Naive B cell (primary cell): Measurements from ENCODE around the gene MLC1. TPM values are rescaled to one million over a fixed set of nuclear protein-coding genes. Genes with fewer than 3 reads are reported as not detected.

Experiments
- ATAC-seq, 2 donors: fragments of 150-1000 bp; cut with Tn5 transposase; 2 replicates each; pipeline ENCODE4 v1.10.0; 2021; ENCODE audit warnings: low read depth in 2 of 2, mild to moderate bottlenecking in 2 of 2, moderate library complexity in 2 of 2
- DNase-seq: peaks from one replicate; pipeline ENCODE4 v3.0.0; 2022
- H3K27ac Mint-ChIP-seq, 6 donors: one replicate each; pipeline ENCODE4 v1.8.0; 2020 to 2022; ENCODE audit warnings: mild to moderate bottlenecking in 6 of 6, mixed read lengths in 6 of 6, moderate library complexity in 5 of 6, inconsistent platforms in 2 of 6
- H3K27me3 Mint-ChIP-seq, 3 donors: one replicate each; pipeline ENCODE4 v1.8.0; 2021 to 2022; ENCODE audit warnings: mixed read lengths in 3 of 3, mild to moderate bottlenecking in 1 of 3
- H3K36me3 Mint-ChIP-seq, 2 donors: one replicate each; pipeline ENCODE4 v1.8.0; 2020 to 2022; ENCODE audit warnings: mixed read lengths in 2 of 2, inconsistent platforms in 1 of 2, mild to moderate bottlenecking in 1 of 2
- H3K4me1 Mint-ChIP-seq, 3 donors: one replicate each; pipeline ENCODE4 v1.8.0; 2020 to 2022; ENCODE audit warnings: mixed read lengths in 3 of 3, inconsistent platforms in 1 of 3, mild to moderate bottlenecking in 1 of 3, moderate library complexity in 1 of 3
- H3K4me3 Mint-ChIP-seq, 8 donors: one replicate each; pipeline ENCODE4 v1.8.0; 2020 to 2022; ENCODE audit warnings: mild to moderate bottlenecking in 8 of 8, mixed read lengths in 8 of 8, moderate library complexity in 8 of 8, inconsistent platforms in 2 of 8
- H3K9me3 Mint-ChIP-seq, 7 donors: one replicate each; pipeline ENCODE4 v1.8.0; 2020 to 2022; ENCODE audit warnings: mixed read lengths in 7 of 7, mild to moderate bottlenecking in 5 of 7, inconsistent platforms in 2 of 7, moderate library complexity in 1 of 7
- polyA plus RNA-seq, 6 donors: library from polyadenylated mRNA; unstranded; fragments of 300-500 nt; fragmentation: Illumina TruSeq; gene quantifications; one replicate each; pipeline ENCODE4 v1.2.3, GENCODE V29; 2021; ENCODE audit warnings: low read depth in 6 of 6

MLC1 gene
- polyA plus RNA-seq, 6 donors from 2014 or later, result 0.09 to 0.44 (median 0.15) TPM; not detected in 3

- peaks cover 0 to 2% (median 0%) of the 10 kb centered on the region in 7 donors for H3K9me3 Mint-ChIP-seq
- ATAC-seq (no peak), DNase-seq (no peak)
- no peak overlapping the region for H3K4me3 Mint-ChIP-seq
- no peak overlapping the region for H3K27ac Mint-ChIP-seq
- H3K36me3 Mint-ChIP-seq, result no peaks in the 10 kb centered on the region
- H3K27me3 Mint-ChIP-seq, result peaks cover 15 to 39% (median 20%) of the 10 kb centered on the region in 3 donors
- peaks cover 0 to 4% (median 2%) of the 10 kb centered on the region in 3 donors for H3K4me1 Mint-ChIP-seq
These were observed 39.8 kb downstream of the MLC1 start for GRCh38 chr22:50045211-50046018.

DNA sequence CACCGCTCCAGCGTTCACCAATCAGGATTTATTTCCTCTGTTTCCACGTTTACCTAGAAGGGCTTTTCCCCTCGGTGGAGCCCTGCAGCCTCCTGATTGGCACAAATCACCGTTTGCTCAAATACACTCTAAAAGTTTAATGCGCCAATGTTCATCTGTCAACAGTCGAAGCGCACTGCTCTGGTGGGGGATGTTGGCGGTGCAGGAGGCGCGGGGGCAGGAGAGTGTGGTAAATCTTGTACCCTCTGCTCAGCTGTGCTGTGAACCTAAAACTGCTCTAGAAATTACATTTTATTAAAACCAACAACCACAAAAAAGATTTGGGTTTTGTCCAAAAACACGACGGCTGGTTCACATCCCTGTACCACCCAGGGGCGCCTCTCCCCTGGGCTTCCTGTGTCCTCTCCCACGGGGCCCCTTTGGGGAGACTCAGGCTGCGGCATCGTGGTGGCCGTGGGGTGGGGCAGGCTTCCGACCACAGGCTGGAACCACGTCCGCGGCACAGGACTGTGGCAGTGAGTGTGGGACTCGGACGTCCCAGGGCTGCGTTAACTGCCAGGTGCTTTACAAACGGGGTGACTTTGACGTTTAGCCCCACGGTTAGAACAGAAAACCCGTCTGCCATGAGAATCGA lies 40.6 kb downstream of the MLC1 start:
- Mint-ChIP-seq H3K4me1 (peaks cover 0 to 4% (median 2%) of the 10 kb centered on the region in 3 donors), H3K9me3 (peaks cover 0 to 2% (median under 1%) of the 10 kb centered on the region in 7 donors), H3K27me3 (peaks cover 15 to 35% (median 20%) of the 10 kb centered on the region in 3 donors), H3K4me3 (no peak overlapping the region), H3K27ac (peak overlapping the region in 1 of 6 donors; percentile 78), H3K36me3 (no peaks in the 10 kb centered on the region)
- no peak for DNase-seq
- ATAC-seq, result no peak

- peaks cover 0 to 18% (median 13%) of the 10 kb centered on the region in 7 donors for H3K9me3 Mint-ChIP-seq
- H3K4me3 Mint-ChIP-seq, result no peak overlapping the region
- peaks cover 0 to 4% of the 10 kb centered on the region in 2 donors for H3K36me3 Mint-ChIP-seq
- H3K27me3 Mint-ChIP-seq, result peaks cover 15 to 44% (median 20%) of the 10 kb centered on the region in 3 donors
- no peak overlapping the region for H3K27ac Mint-ChIP-seq
- ATAC-seq, result no peak
- H3K4me1 Mint-ChIP-seq, result peaks cover 0 to 4% (median 2%) of the 10 kb centered on the region in 3 donors
- no peak for DNase-seq
These were observed 43.7 kb downstream of the MLC1 start for GRCh38 chr22:50041361-50042065.

DNA sequence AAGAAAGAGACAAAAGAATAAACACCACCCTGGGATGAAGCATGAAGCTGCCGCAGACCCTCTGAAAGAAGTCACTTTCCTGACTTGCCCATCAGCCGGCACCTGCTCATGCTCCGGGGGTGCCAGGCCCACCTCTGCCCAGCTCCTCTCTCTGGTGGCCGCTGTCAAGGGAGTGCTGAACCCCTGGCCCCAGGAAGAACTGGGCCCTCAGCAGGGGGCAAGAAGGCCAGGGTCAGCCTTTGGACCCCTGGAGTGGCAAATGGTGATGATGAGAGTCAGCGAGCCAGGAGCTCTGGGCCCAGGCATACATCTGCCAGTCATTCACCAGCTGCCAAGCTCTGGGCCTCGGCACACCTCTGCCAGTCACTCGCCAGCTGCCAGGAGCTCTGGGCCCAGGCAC lies 44.5 kb downstream of the MLC1 start:
- H3K9me3 Mint-ChIP-seq, result peaks cover 0 to 18% (median 13%) of the 10 kb centered on the region in 7 donors
- H3K27ac Mint-ChIP-seq, result no peak overlapping the region
- ATAC-seq (no peak), DNase-seq (no peak)
- H3K4me1 Mint-ChIP-seq, result peaks cover 0 to 4% (median 2%) of the 10 kb centered on the region in 3 donors
- peaks cover 15 to 40% (median 20%) of the 10 kb centered on the region in 3 donors for H3K27me3 Mint-ChIP-seq
- H3K36me3 Mint-ChIP-seq, result peaks cover 0 to 4% of the 10 kb centered on the region in 2 donors
- H3K4me3 Mint-ChIP-seq, result no peak overlapping the region

GRCh38 chr22:50039669-50040443 lies 45.4 kb downstream of the MLC1 start:
- H3K36me3 Mint-ChIP-seq, result peaks cover 0 to 4% of the 10 kb centered on the region in 2 donors
- no peak for ATAC-seq
- H3K4me1 Mint-ChIP-seq, result peaks cover 2 to 9% (median 2%) of the 10 kb centered on the region in 3 donors
- H3K27me3 Mint-ChIP-seq, result peaks cover 15 to 42% (median 23%) of the 10 kb centered on the region in 3 donors
- no peak overlapping the region for H3K4me3 Mint-ChIP-seq
- H3K27ac Mint-ChIP-seq, result no peak overlapping the region
- no peak for DNase-seq
- peaks cover 0 to 18% (median 13%) of the 10 kb centered on the region in 7 donors for H3K9me3 Mint-ChIP-seq

- Mint-ChIP-seq H3K4me3 (no peak overlapping the region), H3K27ac (no peak overlapping the region), H3K4me1 (peaks cover 0 to 14% (median 5%) of the 10 kb centered on the region in 3 donors), H3K36me3 (peaks cover 0 to 4% of the 10 kb centered on the region in 2 donors), H3K9me3 (peaks cover 0 to 18% (median 13%) of the 10 kb centered on the region in 7 donors), H3K27me3 (peaks cover 0 to 43% (median 12%) of the 10 kb centered on the region in 3 donors)
- DNase-seq (no peak), ATAC-seq (peak in 1 of 2 donors; percentile 26)
These were observed 49.1 kb downstream of the MLC1 start for GRCh38 chr22:50035976-50036724.

DNA sequence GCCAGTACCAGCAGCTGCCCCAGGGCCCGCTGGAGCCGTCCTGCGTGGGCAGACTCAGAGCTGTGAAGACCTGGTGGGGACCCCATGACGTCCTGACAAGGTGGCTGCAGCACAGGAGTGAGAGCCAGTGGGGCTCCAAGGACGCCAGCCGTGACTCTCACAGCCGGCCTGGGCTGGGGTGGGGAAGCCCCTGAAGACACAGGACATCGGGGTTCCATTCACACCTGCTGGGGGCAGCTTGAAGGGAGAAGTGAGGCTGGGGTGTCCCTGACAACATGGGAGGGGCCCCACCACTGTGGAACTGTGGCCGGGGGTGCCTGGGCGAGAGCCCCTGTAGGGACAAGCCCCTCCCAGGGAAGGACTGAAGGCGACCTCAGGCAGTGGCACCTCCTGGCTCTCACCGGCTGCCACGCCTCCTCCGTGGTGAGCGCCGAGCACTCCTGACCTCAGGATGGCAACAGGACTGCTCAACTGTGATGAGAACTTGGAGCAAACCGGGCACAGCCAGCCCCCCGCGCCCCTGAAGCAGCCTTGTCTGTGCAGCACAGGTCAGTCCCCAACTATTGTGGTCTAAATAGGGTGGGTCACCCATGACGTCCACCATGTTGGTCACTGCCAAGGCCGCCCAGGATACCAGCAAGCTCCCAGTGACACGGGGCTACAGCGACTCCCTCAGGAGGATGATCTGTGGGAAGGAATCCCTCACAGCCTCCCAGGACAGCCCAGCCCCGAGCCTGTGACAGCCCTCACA lies 49.9 kb downstream of the MLC1 start:
- ATAC-seq, result peak; percentile 7 to 13
- H3K27me3 Mint-ChIP-seq, result peaks cover 0 to 40% (median 12%) of the 10 kb centered on the region in 3 donors

DNA sequence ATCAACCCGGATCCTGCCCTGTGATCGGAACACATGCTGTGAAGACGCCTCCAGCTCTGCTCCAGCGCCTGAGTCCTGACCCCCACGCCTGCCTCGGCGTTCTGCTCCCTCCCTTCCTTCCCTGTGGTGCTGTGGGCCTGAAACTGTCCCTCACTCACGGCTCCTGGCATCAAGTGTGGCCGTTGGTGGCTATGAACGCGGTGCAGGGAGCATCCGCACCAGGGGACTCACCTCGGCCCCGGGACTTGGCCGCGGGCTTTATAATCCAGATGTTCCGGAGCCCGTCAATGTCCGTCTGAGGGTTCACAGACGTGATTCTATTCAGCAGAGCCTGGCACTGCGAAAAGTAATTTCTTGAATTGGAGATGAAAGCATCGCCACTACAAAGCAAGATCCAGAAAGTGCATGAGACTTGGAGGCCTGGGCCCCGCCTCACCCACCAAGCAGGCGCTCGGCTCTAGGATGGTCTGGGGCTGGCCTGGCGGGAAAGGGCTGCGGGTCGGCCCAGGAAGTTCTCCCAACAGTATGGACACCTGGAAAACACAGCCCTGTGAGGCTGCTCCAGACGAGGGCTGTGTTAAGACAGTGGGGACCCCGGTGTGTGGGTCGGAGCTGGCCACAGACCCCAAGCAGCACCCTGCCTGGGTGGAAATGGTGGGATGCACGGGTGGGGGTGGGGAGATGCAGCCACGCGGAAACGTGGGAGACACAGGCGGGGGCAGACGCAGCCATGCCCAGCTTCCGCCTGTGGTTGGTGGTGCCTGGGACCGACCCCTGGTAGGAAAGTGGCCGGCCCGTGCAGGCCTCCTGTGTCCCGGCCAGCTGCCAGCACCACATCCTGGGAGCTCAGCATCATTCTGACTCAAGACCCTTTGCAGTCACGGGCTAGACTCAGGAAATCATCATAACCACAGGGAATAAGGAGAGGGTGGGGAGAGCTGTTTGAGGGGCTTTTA lies 50.8 kb downstream of the MLC1 start:
- Mint-ChIP-seq H3K4me3 (no peak overlapping the region), H3K27ac (peak overlapping the region in 3 of 6 donors; percentile 68 to 94 (median 78)), H3K27me3 (peaks cover 0 to 40% (median 12%) of the 10 kb centered on the region in 3 donors), H3K4me1 (peaks cover 1 to 14% (median 5%) of the 10 kb centered on the region in 3 donors), H3K9me3 (peaks cover 0 to 15% (median 11%) of the 10 kb centered on the region in 7 donors), H3K36me3 (peaks cover 0 to 4% of the 10 kb centered on the region in 2 donors)
- DNase-seq (no peak), ATAC-seq (peak in 1 of 2 donors; percentile 10)

More for the DNA sequence above, 49.9 kb downstream of the MLC1 start:
- peaks cover 0 to 4% of the 10 kb centered on the region in 2 donors for H3K36me3 Mint-ChIP-seq
- peak overlapping the region in 3 of 6 donors; percentile 68 to 94 (median 78) for H3K27ac Mint-ChIP-seq
- H3K4me1 Mint-ChIP-seq, result peaks cover 0 to 14% (median 5%) of the 10 kb centered on the region in 3 donors
- no peak overlapping the region for H3K4me3 Mint-ChIP-seq
- peaks cover 0 to 18% (median 13%) of the 10 kb centered on the region in 7 donors for H3K9me3 Mint-ChIP-seq
- DNase-seq, result no peak

DNA sequence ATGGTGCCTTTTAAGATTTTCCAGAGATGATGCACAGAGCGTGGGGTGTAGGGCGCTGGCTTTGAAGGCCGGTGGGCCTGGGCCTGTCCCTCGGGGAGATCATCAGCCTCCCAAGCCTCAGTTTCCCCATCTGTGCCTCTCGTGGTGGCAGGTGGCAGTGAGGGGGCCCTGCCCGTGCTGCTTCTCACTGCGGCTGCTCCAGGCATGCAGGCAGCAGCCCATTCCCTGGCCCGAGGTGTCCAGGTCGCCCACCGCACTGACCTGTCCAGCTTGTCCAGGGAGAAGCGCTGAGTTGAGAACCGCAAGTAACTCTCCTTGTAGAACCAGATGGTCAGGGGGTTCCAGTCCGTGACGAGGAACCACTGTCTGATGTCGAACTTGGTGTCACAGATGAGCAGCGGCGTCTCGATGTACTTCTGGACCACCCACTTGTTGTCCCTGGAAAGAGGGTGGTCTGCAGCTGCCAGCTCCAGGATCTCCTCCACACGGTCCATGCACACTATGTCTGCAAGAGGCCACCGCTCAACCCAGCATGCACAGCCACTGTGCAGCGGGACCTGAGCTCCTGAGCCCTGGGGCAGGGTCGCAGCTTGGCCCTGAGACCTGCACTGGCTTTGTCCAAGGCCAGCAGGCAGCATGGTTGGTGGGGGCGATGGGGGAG lies 52.2 kb downstream of the MLC1 start:
- H3K27ac Mint-ChIP-seq, result no peak overlapping the region
- H3K9me3 Mint-ChIP-seq, result peaks cover 0 to 3% (median 0%) of the 10 kb centered on the region in 7 donors
- DNase-seq (no peak), ATAC-seq (no peak)
- H3K27me3 Mint-ChIP-seq, result peaks cover 0 to 40% (median 12%) of the 10 kb centered on the region in 3 donors
- peaks cover 3 to 14% (median 5%) of the 10 kb centered on the region in 3 donors for H3K4me1 Mint-ChIP-seq
- no peaks in the 10 kb centered on the region for H3K36me3 Mint-ChIP-seq
- H3K4me3 Mint-ChIP-seq, result no peak overlapping the region

- no peaks in the 10 kb centered on the region for H3K36me3 Mint-ChIP-seq
- H3K9me3 Mint-ChIP-seq, result no peaks in the 10 kb centered on the region
- peaks cover 3 to 14% (median 5%) of the 10 kb centered on the region in 3 donors for H3K4me1 Mint-ChIP-seq
- H3K4me3 Mint-ChIP-seq, result no peak overlapping the region
- no peak for DNase-seq
- peaks cover 0 to 38% (median 12%) of the 10 kb centered on the region in 3 donors for H3K27me3 Mint-ChIP-seq
- H3K27ac Mint-ChIP-seq, result peak overlapping the region in 1 of 6 donors; percentile 67
- no peak for ATAC-seq
These were observed 52.9 kb downstream of the MLC1 start for GRCh38 chr22:50032109-50032871.
